MCF 10A (cell line): ENCODE data around the gene MFSD12. TPM values are rescaled to one million over a fixed set of nuclear protein-coding genes. Genes with fewer than 3 reads are reported as not detected.

Experiments used
- BruUV-seq: library from RNA; stranded (reverse); fragments of 400-500 nt; replicated peaks from 2 replicates; lab custom pipeline; 2021; lab: Mats Ljungman, UMichigan
- CTCF ChIA-PET: fragments of 300-600 bp; sonication (Branson Sonifier 250); formaldehyde crosslinking; extraction: SDS; loops from one replicate; lab custom pipeline; 2021; ENCODE audit warnings: antibody characterized with exemption, inconsistent platforms; lab: Yijun Ruan, JAX
- POLR2A ChIA-PET: fragments of 300-600, 350-650 bp; sonication (Branson Sonifier 250); formaldehyde crosslinking; extraction: SDS; loops from one replicate; lab custom pipeline; 2020; ENCODE audit warnings: antibody characterized with exemption, inconsistent platforms; lab: Yijun Ruan, JAX
- DNase-seq: peaks from one replicate; pipeline ENCODE4 v3.0.0-alpha.2; 2018; ENCODE audit not compliant: unreplicated experiment
- H3K27ac Mint-ChIP-seq: one replicate; pipeline ENCODE4 v1.8.0; 2022; ENCODE audit warnings: mild to moderate bottlenecking, low read depth, mixed read lengths; ENCODE audit not compliant: unreplicated experiment
- H3K27me3 Mint-ChIP-seq: one replicate; pipeline ENCODE4 v1.8.0; 2022; ENCODE audit warnings: mixed read lengths; ENCODE audit not compliant: insufficient read depth, unreplicated experiment
- H3K36me3 Mint-ChIP-seq: one replicate; pipeline ENCODE4 v1.8.0; 2022; ENCODE audit warnings: mild to moderate bottlenecking, moderate library complexity, mixed read lengths; ENCODE audit not compliant: insufficient read depth, unreplicated experiment
- H3K4me1 Mint-ChIP-seq: one replicate; pipeline ENCODE4 v1.8.0; 2022; ENCODE audit warnings: mixed read lengths; ENCODE audit not compliant: insufficient read depth, unreplicated experiment
- H3K4me3 Mint-ChIP-seq: one replicate; pipeline ENCODE4 v1.8.0; 2022; ENCODE audit warnings: mild to moderate bottlenecking, moderate library complexity, mixed read lengths; ENCODE audit not compliant: unreplicated experiment
- H3K9me3 Mint-ChIP-seq: one replicate; pipeline ENCODE4 v1.8.0; 2022; ENCODE audit warnings: mixed read lengths; ENCODE audit not compliant: unreplicated experiment
- CTCF ChIP-seq: fragments of 200-600 bp; IDR thresholded peaks from one replicate; pipeline ENCODE4 v1.8.0; 2022; ENCODE audit warnings: antibody characterized with exemption, mild to moderate bottlenecking; ENCODE audit not compliant: unreplicated experiment
- intact Hi-C: fragments of 100-400 bp; cut with micrococcal nuclease; formaldehyde crosslinking; loops from 2 replicates; pipeline ENCODE4 v1.14.1; 2022
- total RNA-seq: library from RNA; stranded (reverse); gene quantifications from 2 replicates; pipeline ENCODE4 v1.2.3, GENCODE V29; 2022

MFSD12 gene
- total RNA-seq, 1 experiment from 2014 or later = 79.4 TPM

- Mint-ChIP-seq H3K27ac (peak overlapping the region; percentile 89), H3K4me1 (peaks cover 10% of the 10 kb centered on the region), H3K27me3 (no peaks in the 10 kb centered on the region), H3K36me3 (peaks cover 27% of the 10 kb centered on the region), H3K4me3 (peak overlapping the region; percentile 99), H3K9me3 (no peaks in the 10 kb centered on the region)
- no peak for DNase-seq
- POLR2A ChIA-PET = interaction anchor here (0.6 to 2.4 kb wide), 9 partner anchors 9 to 71 kb away, joined by 3 to 18 read pairs (median 4); partner anchors contain the start of genes DOHH and HMG20B
- intact Hi-C loops = loop anchor here (10.0 kb wide), 1 partner anchor 149 kb away; the partner anchor contains the start of genes PIP5K1C and TJP3
- no peak for TF ChIP-seq CTCF
- CTCF ChIA-PET = interaction anchor here (0.6 to 4.6 kb wide), 9 partner anchors 10 to 790 kb away, joined by 3 to 22 read pairs (median 4); partner anchors contain the start of gene TEKTIP1
- no TSS peak for BruUV-seq
These were observed 1.5 kb downstream of the MFSD12 start for GRCh38 chr19:3555653-3556422.

- POLR2A ChIA-PET = interaction anchor here (0.9 kb wide), 1 partner anchor 20 kb away, joined by 3 read pairs; no protein-coding TSS in a partner anchor
- peaks cover 31% of the 10 kb centered on the region for H3K36me3 Mint-ChIP-seq
These were observed 2.9 kb downstream of the MFSD12 start for GRCh38 chr19:3554254-3555083.

GRCh38 chr19:3551792-3552095 is 5.6 kb downstream of the MFSD12 start:
- Mint-ChIP-seq H3K4me3 (no peak overlapping the region), H3K27ac (no peak overlapping the region), H3K9me3 (no peaks in the 10 kb centered on the region), H3K27me3 (no peaks in the 10 kb centered on the region), H3K36me3 (peaks cover 48% of the 10 kb centered on the region), H3K4me1 (peaks cover 8% of the 10 kb centered on the region)
- CTCF ChIA-PET = no interaction called here
- no peak for DNase-seq
- POLR2A ChIA-PET = no interaction called here
- TF ChIP-seq CTCF = no peak
- BruUV-seq = no TSS peak
- intact Hi-C loops = loop anchor here (10.0 kb wide), 1 partner anchor 153 kb away; the partner anchor contains the start of genes PIP5K1C and TJP3

More at GRCh38 chr19:3554254-3555083, 2.9 kb downstream of the MFSD12 start:
- TF ChIP-seq CTCF = no peak
- CTCF ChIA-PET = interaction anchor here (0.5 to 1.8 kb wide), 4 partner anchors 10 to 1351 kb away, joined by 3 to 16 read pairs (median 3); no protein-coding TSS in a partner anchor
- TSS peak; percentile 42 for BruUV-seq
- H3K27me3 Mint-ChIP-seq = no peaks in the 10 kb centered on the region
- DNase-seq = no peak
- H3K9me3 Mint-ChIP-seq = no peaks in the 10 kb centered on the region
- H3K4me3 Mint-ChIP-seq = no peak overlapping the region
- H3K4me1 Mint-ChIP-seq = peaks cover 10% of the 10 kb centered on the region
- intact Hi-C loops = loop anchor here (10.0 kb wide), 1 partner anchor 150 kb away; the partner anchor contains the start of genes PIP5K1C and TJP3
- no peak overlapping the region for H3K27ac Mint-ChIP-seq
